ENCODE results near the gene ERBB2. TPM values are rescaled to one million over a fixed set of nuclear protein-coding genes. Genes with fewer than 3 reads are reported as not detected.

ERBB2 gene
- total and polyA plus RNA-seq, 10 of the 15 experiments (the other 5 are each of a cell fraction or from before 2014, with no cell fraction given): 0.39 to 7.0 (median 4.3) TPM

DNA sequence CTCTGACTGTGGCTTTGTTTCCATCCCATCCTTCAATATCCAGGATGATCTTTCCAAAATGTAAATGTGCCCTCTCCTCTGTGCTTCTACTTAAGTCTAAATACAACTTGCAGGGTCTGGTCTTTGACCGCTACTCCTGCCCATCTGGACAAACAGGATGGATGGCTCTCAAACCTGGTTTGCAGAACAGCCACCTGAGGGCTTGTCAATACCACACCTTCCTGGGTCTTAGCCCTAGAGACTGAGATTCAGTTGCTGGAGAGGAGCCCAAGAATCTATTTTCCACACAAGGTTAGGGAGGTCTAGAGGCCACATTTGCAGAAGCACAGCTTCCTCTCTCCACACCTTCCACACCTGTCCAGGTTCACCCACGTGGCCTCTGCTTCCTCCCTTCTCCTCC lies 36.0 kb downstream of the ERBB2 start:
- Histone ChIP-seq H3K36me3 (ENCODE audit: control insufficient read depth in 2 of 2, insufficient read depth in 2 of 2, low read length in 1 of 2) (no peaks in the 10 kb centered on the region), H3K9me3 (replicated peaks; ENCODE audit: control insufficient read depth, insufficient read depth, low read length) (no peaks in the 10 kb centered on the region), H3K27me3 (replicated peaks in 1 of 2; ENCODE audit: control insufficient read depth in 2 of 2, insufficient read depth in 2 of 2, low read length in 1 of 2) (0 out of 4 replicates have a peak, but pooled peaks cover 0 to 2% of the 10 kb centered on the region in 2 experiments), H3K27ac (ENCODE audit: control insufficient read depth, insufficient read depth) (no peak overlapping the region), H4K20me1 (ENCODE audit: control insufficient read depth, insufficient read depth) (no peaks in the 10 kb centered on the region), H3K4me1 (ENCODE audit: control insufficient read depth, insufficient read depth, low read length) (peaks cover 10% of the 10 kb centered on the region), H3K4me2 (ENCODE audit: control insufficient read depth, insufficient read depth) (no peak overlapping the region), H3K9ac (ENCODE audit: control insufficient read depth, insufficient read depth, low read length) (no peak overlapping the region), H3K79me2 (ENCODE audit: control insufficient read depth, insufficient read depth, low read length) (no peaks in the 10 kb centered on the region), H2AFZ (ENCODE audit: control insufficient read depth, low read depth, low read length) (no peak overlapping the region), H3K4me3 (no peak overlapping the region)
- intact Hi-C loops (cut with micrococcal nuclease; ENCODE audit: unreplicated experiment) (no loop called here), in situ Hi-C loops (cut with MboI) (no loop called here)
- FAIRE-seq (no peak), ATAC-seq (no peak), DNase-seq (ENCODE audit: low read depth, low spot score) (no peak)
- TF ChIP-seq POU2F2 (IDR thresholded peaks at IDR 0.05; ENCODE audit: borderline replicate concordance, low read depth, low read length) (no peak), MYC (IDR thresholded peaks at IDR 0.05; ENCODE audit: insufficient read depth, insufficient read length, insufficient replicate concordance, low read length, severe bottlenecking) (no peak), TCF12 (IDR thresholded peaks at IDR 0.05; ENCODE audit: low read depth, low read length) (no peak), EZH2 (IDR thresholded peaks at IDR 0.05; ENCODE audit: borderline replicate concordance, control insufficient read depth, low read depth, low read length) (no peak), TCF3 (IDR thresholded peaks at IDR 0.05; ENCODE audit: borderline replicate concordance, insufficient read depth, low read depth, low read length) (no peak), SP1 (IDR thresholded peaks at IDR 0.05; ENCODE audit: low read depth, low read length) (no peak), SREBF1 (IDR thresholded peaks at IDR 0.05; ENCODE audit: low read length) (no peak), BCL11A (IDR thresholded peaks at IDR 0.05; ENCODE audit: low read depth, low read length) (no peak), YY1 (IDR thresholded peaks at IDR 0.05; ENCODE audit: low read depth, low read length) (no peak), POLR2AphosphoS2 (IDR thresholded peaks at IDR 0.05; ENCODE audit: low read depth, low read length) (no peak), ZNF207 (IDR thresholded peaks at IDR 0.05; ENCODE audit: borderline replicate concordance) (no peak)
- TF ChIP-seq, protein P1, sequence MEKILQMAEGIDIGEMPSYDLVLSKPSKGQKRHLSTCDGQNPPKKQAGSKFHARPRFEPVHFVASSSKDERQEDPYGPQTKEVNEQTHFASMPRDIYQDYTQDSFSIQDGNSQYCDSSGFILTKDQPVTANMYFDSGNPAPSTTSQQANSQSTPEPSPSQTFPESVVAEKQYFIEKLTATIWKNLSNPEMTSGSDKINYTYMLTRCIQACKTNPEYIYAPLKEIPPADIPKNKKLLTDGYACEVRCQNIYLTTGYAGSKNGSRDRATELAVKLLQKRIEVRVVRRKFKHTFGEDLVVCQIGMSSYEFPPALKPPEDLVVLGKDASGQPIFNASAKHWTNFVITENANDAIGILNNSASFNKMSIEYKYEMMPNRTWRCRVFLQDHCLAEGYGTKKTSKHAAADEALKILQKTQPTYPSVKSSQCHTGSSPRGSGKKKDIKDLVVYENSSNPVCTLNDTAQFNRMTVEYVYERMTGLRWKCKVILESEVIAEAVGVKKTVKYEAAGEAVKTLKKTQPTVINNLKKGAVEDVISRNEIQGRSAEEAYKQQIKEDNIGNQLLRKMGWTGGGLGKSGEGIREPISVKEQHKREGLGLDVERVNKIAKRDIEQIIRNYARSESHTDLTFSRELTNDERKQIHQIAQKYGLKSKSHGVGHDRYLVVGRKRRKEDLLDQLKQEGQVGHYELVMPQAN (conservative IDR thresholded peaks at IDR 0.05): no peak
- TF ChIP-seq, protein P2, sequence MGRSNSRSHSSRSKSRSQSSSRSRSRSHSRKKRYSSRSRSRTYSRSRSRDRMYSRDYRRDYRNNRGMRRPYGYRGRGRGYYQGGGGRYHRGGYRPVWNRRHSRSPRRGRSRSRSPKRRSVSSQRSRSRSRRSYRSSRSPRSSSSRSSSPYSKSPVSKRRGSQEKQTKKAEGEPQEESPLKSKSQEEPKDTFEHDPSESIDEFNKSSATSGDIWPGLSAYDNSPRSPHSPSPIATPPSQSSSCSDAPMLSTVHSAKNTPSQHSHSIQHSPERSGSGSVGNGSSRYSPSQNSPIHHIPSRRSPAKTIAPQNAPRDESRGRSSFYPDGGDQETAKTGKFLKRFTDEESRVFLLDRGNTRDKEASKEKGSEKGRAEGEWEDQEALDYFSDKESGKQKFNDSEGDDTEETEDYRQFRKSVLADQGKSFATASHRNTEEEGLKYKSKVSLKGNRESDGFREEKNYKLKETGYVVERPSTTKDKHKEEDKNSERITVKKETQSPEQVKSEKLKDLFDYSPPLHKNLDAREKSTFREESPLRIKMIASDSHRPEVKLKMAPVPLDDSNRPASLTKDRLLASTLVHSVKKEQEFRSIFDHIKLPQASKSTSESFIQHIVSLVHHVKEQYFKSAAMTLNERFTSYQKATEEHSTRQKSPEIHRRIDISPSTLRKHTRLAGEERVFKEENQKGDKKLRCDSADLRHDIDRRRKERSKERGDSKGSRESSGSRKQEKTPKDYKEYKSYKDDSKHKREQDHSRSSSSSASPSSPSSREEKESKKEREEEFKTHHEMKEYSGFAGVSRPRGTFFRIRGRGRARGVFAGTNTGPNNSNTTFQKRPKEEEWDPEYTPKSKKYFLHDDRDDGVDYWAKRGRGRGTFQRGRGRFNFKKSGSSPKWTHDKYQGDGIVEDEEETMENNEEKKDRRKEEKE (IDR thresholded peaks at IDR 0.05): no peak
- WGBS (ENCODE audit: insufficient coverage, insufficient replicate concordance, low lambda C conversion rate, missing lambda C conversion rate): 45% methylated on average over 2 of the region's 2 CpGs
- ChIA-PET POLR2A (no interaction called here), CTCF (no interaction called here), RAD21 (ENCODE audit: unreplicated experiment) (no interaction called here), SMC1A (ENCODE audit: uncharacterized antibody, unreplicated experiment) (no interaction called here)
- BruUV-seq (replicated peaks): no TSS peak
